Upper lobe of right lung (tissue), 1 donor: ENCODE data around the gene LGR6. TPM values are rescaled to one million over a fixed set of nuclear protein-coding genes. Genes with fewer than 3 reads are reported as not detected.

Source experiments
- ATAC-seq: fragments of 200-7000 bp; cut with Tn5 transposase; one replicate; pipeline ENCODE4 v1.9.1; 2020; ENCODE audit warnings: mild to moderate bottlenecking, moderate library complexity
- DNase-seq: peaks from one replicate; pipeline ENCODE4 v3.0.0-alpha.2; 2020
- H3K27ac ChIP-seq: fragments of 200-600 bp; one replicate; pipeline ENCODE4 v1.8.0; 2022
- H3K27me3 ChIP-seq: fragments of 200-600 bp; one replicate; pipeline ENCODE4 v1.8.0; 2022; ENCODE audit warnings: mild to moderate bottlenecking
- H3K36me3 ChIP-seq: fragments of 200-600 bp; one replicate; pipeline ENCODE4 v1.8.0; 2022
- H3K4me1 ChIP-seq: fragments of 200-600 bp; one replicate; pipeline ENCODE4 v1.8.0; 2022
- H3K4me3 ChIP-seq: fragments of 200-600 bp; one replicate; pipeline ENCODE4 v1.8.0; 2022; ENCODE audit warnings: mild to moderate bottlenecking
- H3K9me3 ChIP-seq: fragments of 200-600 bp; one replicate; pipeline ENCODE4 v1.8.0; 2022
- CTCF ChIP-seq: fragments of 200-600 bp; IDR thresholded peaks from one replicate; pipeline ENCODE4 v1.8.0; 2022; ENCODE audit warnings: antibody characterized with exemption
- intact Hi-C: fragments of 100-400 bp; cut with DNase I; formaldehyde crosslinking; loops from one replicate; pipeline ENCODE4 v1.11.0; 2022
- total RNA-seq: library from RNA; stranded (reverse); fragmentation: NEBNext Ultra II Directional; extraction: Animal tissue kit (Norgen Biotek cat#: 25700); gene quantifications from one replicate; pipeline ENCODE4 v1.2.1, GENCODE V29; 2021
- donor health status: DM: no; HTN: yes; CAD: no; lungs with severe emphysema.

Gene LGR6
- total RNA-seq, 1 donor from 2014 or later = 1.8 TPM

GRCh38 chr1:202223121-202223860, 29.7 kb downstream of the LGR6 start:
- Histone ChIP-seq H3K36me3 (no peaks in the 10 kb centered on the region), H3K27ac (no peak overlapping the region), H3K9me3 (no peaks in the 10 kb centered on the region), H3K4me1 (no peaks in the 10 kb centered on the region), H3K27me3 (no peaks in the 10 kb centered on the region), H3K4me3 (no peak overlapping the region)
- ATAC-seq (no peak), DNase-seq (no peak)
- intact Hi-C loops = no loop called here
- no peak for TF ChIP-seq CTCF

- Histone ChIP-seq H3K4me1 (no peaks in the 10 kb centered on the region), H3K9me3 (no peaks in the 10 kb centered on the region), H3K27ac (no peak overlapping the region), H3K36me3 (no peaks in the 10 kb centered on the region), H3K4me3 (no peak overlapping the region), H3K27me3 (no peaks in the 10 kb centered on the region)
- no peak for ATAC-seq
- no peak for TF ChIP-seq CTCF
- no peak for DNase-seq
- intact Hi-C loops = no loop called here
Observed at GRCh38 chr1:202224453-202224852, 30.9 kb downstream of the LGR6 start.

- H3K9me3 ChIP-seq = no peaks in the 10 kb centered on the region
- no peaks in the 10 kb centered on the region for H3K4me1 ChIP-seq
- TF ChIP-seq CTCF = no peak
- DNase-seq = no peak
- H3K36me3 ChIP-seq = no peaks in the 10 kb centered on the region
- H3K27ac ChIP-seq = no peak overlapping the region
- H3K4me3 ChIP-seq = no peak overlapping the region
- intact Hi-C loops = no loop called here
- no peak for ATAC-seq
- no peaks in the 10 kb centered on the region for H3K27me3 ChIP-seq
Observed at GRCh38 chr1:202225131-202225530, 31.5 kb downstream of the LGR6 start.

GRCh38 chr1:202227053-202227672, 33.6 kb downstream of the LGR6 start:
- Histone ChIP-seq H3K36me3 (no peaks in the 10 kb centered on the region), H3K4me3 (no peak overlapping the region), H3K27me3 (no peaks in the 10 kb centered on the region), H3K27ac (no peak overlapping the region), H3K9me3 (no peaks in the 10 kb centered on the region), H3K4me1 (no peaks in the 10 kb centered on the region)
- no peak for TF ChIP-seq CTCF
- intact Hi-C loops = no loop called here
- ATAC-seq (no peak), DNase-seq (no peak)

GRCh38 chr1:202227997-202228401, 34.4 kb downstream of the LGR6 start:
- no peaks in the 10 kb centered on the region for H3K9me3 ChIP-seq
- H3K36me3 ChIP-seq = no peaks in the 10 kb centered on the region
- no peak for ATAC-seq
- H3K4me1 ChIP-seq = no peaks in the 10 kb centered on the region
- intact Hi-C loops = no loop called here
- DNase-seq = no peak
- H3K4me3 ChIP-seq = no peak overlapping the region
- H3K27ac ChIP-seq = no peak overlapping the region
- TF ChIP-seq CTCF = no peak
- no peaks in the 10 kb centered on the region for H3K27me3 ChIP-seq
